GM23338 (cell line): ENCODE measurements around the gene A4GNT. TPM values are rescaled to one million over a fixed set of nuclear protein-coding genes. Genes with fewer than 3 reads are reported as not detected.

ENCODE experiments used
- EZH2 ChIP-seq: fragments of 200-600 bp; sonication (generic); IDR thresholded peaks from one replicate; pipeline ENCODE4 v1.8.0; 2017; ENCODE audit warnings: antibody characterized with exemption, mild to moderate bottlenecking, low read depth; ENCODE audit not compliant: unreplicated experiment
- EZH2phosphoT487 ChIP-seq: fragments of 200-600 bp; sonication (generic); IDR thresholded peaks from one replicate; pipeline ENCODE4 v1.8.1; 2018; ENCODE audit warnings: antibody characterized with exemption; ENCODE audit not compliant: unreplicated experiment
- NANOG ChIP-seq: IDR thresholded peaks from 2 replicates; pipeline ENCODE4 v1.6.1; 2016; ENCODE audit warnings: antibody characterized with exemption, borderline replicate concordance
- POLR2AphosphoS5 ChIP-seq: IDR thresholded peaks from 2 replicates; pipeline ENCODE4 v1.6.1; 2016; ENCODE audit warnings: antibody characterized with exemption, low read depth
- REST ChIP-seq: IDR thresholded peaks from one replicate; pipeline ENCODE4 v1.6.1; 2018; ENCODE audit warnings: antibody characterized with exemption; ENCODE audit not compliant: unreplicated experiment
- polyA plus RNA-seq: library from polyadenylated mRNA; unstranded; fragments of >200 nt; fragmentation: Nextera tagmentation; extraction: Ambion mirVana; gene quantifications from 2 replicates; pipeline ENCODE4 v1.2.1, GENCODE V29; 2016
- total RNA-seq: library from RNA; depleted of rRNA; stranded (reverse); fragments of >200 nt; shearing (Covaris generic); gene quantifications from 2 replicates; pipeline ENCODE4 v1.2.3, GENCODE V29; 2014; rRNA removed

Gene A4GNT
- total and polyA plus RNA-seq, 2 experiments from 2014 or later, result not detected

- no peak for TF ChIP-seq REST
- TF ChIP-seq POLR2AphosphoS5, result no peak
- TF ChIP-seq EZH2, result no peak
- no peak for TF ChIP-seq EZH2phosphoT487
- TF ChIP-seq NANOG, result no peak
Measured at GRCh38 chr3:138078096-138078495, 54.1 kb downstream of the A4GNT start (continued).

Other genes with a start within 250 kb of the A4GNT start
- not detected in 2 replicates for gene CLDN18, start 122.2 kb downstream of the A4GNT start, total RNA-seq
- gene CLDN18, start 122.2 kb downstream of the A4GNT start, polyA plus RNA-seq, result 0.19 TPM in 1 of 2 replicates, not detected in the other
- 11.4 and 19.5 TPM in 2 replicates for gene DZIP1L, start 16.8 kb downstream of the A4GNT start, total RNA-seq
- gene DZIP1L, start 16.8 kb downstream of the A4GNT start, polyA plus RNA-seq, result 10.0 and 10.6 TPM in 2 replicates
- gene DBR1, start 42.5 kb upstream of the A4GNT start, total RNA-seq, result 17.2 and 17.5 TPM in 2 replicates
- gene DBR1, start 42.5 kb upstream of the A4GNT start, polyA plus RNA-seq, result 8.1 and 9.7 TPM in 2 replicates
- 55.5 and 61.4 TPM in 2 replicates for gene ARMC8, start 54.9 kb upstream of the A4GNT start, total RNA-seq
- 30.0 and 36.8 TPM in 2 replicates for gene ARMC8, start 54.9 kb upstream of the A4GNT start, polyA plus RNA-seq
- 0.14 TPM in 1 of 2 replicates, not detected in the other for gene NME9, start 197.5 kb upstream of the A4GNT start, total RNA-seq
- 1.4 and 2.0 TPM in 2 replicates for gene NME9, start 197.5 kb upstream of the A4GNT start, polyA plus RNA-seq
- gene MRAS, start 216.2 kb upstream of the A4GNT start, total RNA-seq, result 7.5 and 9.1 TPM in 2 replicates
- gene MRAS, start 216.2 kb upstream of the A4GNT start, polyA plus RNA-seq, result 10.0 and 10.2 TPM in 2 replicates